Neural crest cell (in vitro differentiated cells): Measurements from ENCODE around the gene F2RL3. TPM values are rescaled to one million over a fixed set of nuclear protein-coding genes. Genes with fewer than 3 reads are reported as not detected.

Experiments used
- DNase-seq: peaks from one replicate; pipeline ENCODE4 v3.0.0; 2021; ENCODE audit warnings: low read depth, mixed read lengths, low spot score
- H3K27ac Mint-ChIP-seq: one replicate; pipeline ENCODE4 v1.8.0; 2021; ENCODE audit warnings: mild to moderate bottlenecking, mixed read lengths; ENCODE audit not compliant: unreplicated experiment
- H3K27me3 Mint-ChIP-seq: 2 replicates; pipeline ENCODE4 v1.8.0; 2021; ENCODE audit warnings: low read depth, mild to moderate bottlenecking, mixed read lengths
- H3K36me3 Mint-ChIP-seq: 2 replicates; pipeline ENCODE4 v1.8.0; 2021; ENCODE audit warnings: low read depth, mild to moderate bottlenecking, mixed read lengths
- H3K4me1 Mint-ChIP-seq: 2 replicates; pipeline ENCODE4 v1.8.0; 2021; ENCODE audit warnings: mixed read lengths
- H3K4me3 Mint-ChIP-seq: one replicate; pipeline ENCODE4 v1.8.0; 2021; ENCODE audit warnings: mild to moderate bottlenecking, mixed read lengths
- H3K9me3 Mint-ChIP-seq: 2 replicates; pipeline ENCODE4 v1.8.0; 2021; ENCODE audit warnings: mixed read lengths
- CTCF ChIP-seq: fragments of 200-600 bp; sonication (generic); conservative IDR thresholded peaks from 2 replicates; pipeline ENCODE4 v1.5.0; 2021; ENCODE audit warnings: antibody characterized with exemption, mild to moderate bottlenecking
- total RNA-seq: library from RNA; stranded (reverse); gene quantifications from 2 replicates; pipeline ENCODE4 v1.2.1, GENCODE V29; 2021

Gene F2RL3
- total RNA-seq, 1 donor from 2014 or later: not detected

- Mint-ChIP-seq H3K27ac (no peak overlapping the region), H3K4me1 (no peaks in the 10 kb centered on the region), H3K9me3 (no peaks in the 10 kb centered on the region), H3K4me3 (no peak overlapping the region), H3K27me3 (no peaks in the 10 kb centered on the region), H3K36me3 (peaks cover 4% of the 10 kb centered on the region)
- TF ChIP-seq CTCF: no peak
- DNase-seq: no peak
These were observed 20.2 kb upstream of the F2RL3 start for GRCh38 chr19:16868423-16869130.

DNA sequence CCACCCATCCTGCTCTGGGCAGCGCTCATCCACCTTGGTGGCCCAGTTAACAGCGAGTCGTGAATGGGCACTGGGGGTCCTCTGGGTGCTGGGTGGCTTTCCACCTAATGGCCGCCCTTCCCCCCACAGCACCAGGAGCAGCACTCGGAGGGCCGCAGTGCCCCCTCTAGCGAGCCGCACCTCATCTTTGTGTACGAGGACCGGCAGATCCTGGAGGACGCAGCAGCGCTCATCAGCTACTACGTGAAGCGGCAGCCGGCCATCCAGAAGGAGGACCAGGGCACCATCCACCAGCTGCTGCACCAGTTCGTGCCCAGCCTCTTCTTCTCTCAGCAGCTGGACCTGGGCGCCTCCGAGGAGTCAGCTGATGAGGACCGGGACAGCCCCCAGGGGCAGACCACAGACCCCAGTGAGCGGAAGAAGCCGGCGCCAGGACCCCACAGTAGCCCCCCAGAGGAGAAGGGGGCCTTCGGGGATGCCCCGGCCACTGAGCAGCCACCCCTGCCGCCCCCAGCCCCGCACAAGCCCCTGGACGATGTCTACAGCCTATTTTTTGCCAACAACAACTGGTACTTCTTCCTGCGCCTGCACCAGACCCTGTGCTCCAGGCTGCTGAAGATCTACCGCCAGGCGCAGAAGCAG lies 19.3 kb upstream of the F2RL3 start:
- TF ChIP-seq CTCF: no peak
- H3K4me3 Mint-ChIP-seq: no peak overlapping the region
- no peak overlapping the region for H3K27ac Mint-ChIP-seq

DNA sequence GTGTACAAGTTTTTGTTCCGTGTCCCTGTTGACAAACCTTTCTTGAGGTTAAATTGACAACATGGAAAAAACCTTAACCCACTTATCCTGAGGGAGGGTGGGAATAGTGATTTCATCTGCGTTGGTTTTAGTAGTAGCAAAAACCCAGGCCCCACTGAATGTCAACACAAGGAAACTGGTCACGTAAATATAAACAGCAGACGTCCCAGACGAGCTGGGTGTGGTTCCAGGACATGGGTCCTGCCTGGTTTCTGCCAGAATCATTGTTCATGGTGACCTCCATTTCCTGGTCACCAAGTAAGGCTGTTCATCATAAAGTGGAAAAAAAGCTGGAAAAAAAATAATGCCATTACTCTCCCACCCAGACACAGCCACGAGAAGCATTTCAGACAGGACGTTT lies 16.9 kb upstream of the F2RL3 start:
- Mint-ChIP-seq H3K4me3 (no peak overlapping the region), H3K9me3 (no peaks in the 10 kb centered on the region), H3K36me3 (peaks cover 12% of the 10 kb centered on the region), H3K4me1 (no peaks in the 10 kb centered on the region), H3K27me3 (no peaks in the 10 kb centered on the region), H3K27ac (no peak overlapping the region)
- DNase-seq: no peak
- no peak for TF ChIP-seq CTCF

More for the DNA sequence above, 19.3 kb upstream of the F2RL3 start:
- no peak for DNase-seq
- peaks cover 8% of the 10 kb centered on the region for H3K36me3 Mint-ChIP-seq
- no peaks in the 10 kb centered on the region for H3K9me3 Mint-ChIP-seq
- no peaks in the 10 kb centered on the region for H3K27me3 Mint-ChIP-seq
- no peaks in the 10 kb centered on the region for H3K4me1 Mint-ChIP-seq

- Mint-ChIP-seq H3K9me3 (no peaks in the 10 kb centered on the region), H3K4me3 (no peak overlapping the region), H3K36me3 (peaks cover 12% of the 10 kb centered on the region), H3K27me3 (no peaks in the 10 kb centered on the region), H3K27ac (no peak overlapping the region), H3K4me1 (no peaks in the 10 kb centered on the region)
- DNase-seq: no peak
- TF ChIP-seq CTCF: no peak
These were observed 16.1 kb upstream of the F2RL3 start for GRCh38 chr19:16872728-16873127.

DNA sequence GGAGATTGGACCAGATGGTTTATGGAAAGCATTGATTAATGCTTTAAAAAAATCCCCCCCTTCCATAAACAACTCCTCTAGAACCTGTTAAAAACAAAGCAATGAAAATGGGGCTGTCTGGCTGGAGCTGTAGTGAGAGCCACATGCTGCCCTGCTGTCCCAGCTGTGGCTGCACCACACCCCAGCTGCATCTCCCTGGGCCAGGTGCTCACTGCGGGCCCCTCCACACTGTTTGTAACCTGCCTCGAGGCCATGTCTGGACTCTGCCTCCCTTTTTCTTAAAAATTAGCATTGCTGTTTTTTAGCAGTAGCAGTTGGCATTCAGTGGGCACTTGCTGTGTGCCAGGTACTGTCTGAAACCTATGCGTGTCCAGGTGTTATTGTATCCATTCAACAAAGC lies 15.2 kb upstream of the F2RL3 start:
- H3K27me3 Mint-ChIP-seq: no peaks in the 10 kb centered on the region
- peaks cover 12% of the 10 kb centered on the region for H3K36me3 Mint-ChIP-seq
- no peak for DNase-seq
- no peak overlapping the region for H3K4me3 Mint-ChIP-seq
- H3K9me3 Mint-ChIP-seq: no peaks in the 10 kb centered on the region
- no peak overlapping the region for H3K27ac Mint-ChIP-seq
- no peak for TF ChIP-seq CTCF
- H3K4me1 Mint-ChIP-seq: no peaks in the 10 kb centered on the region
